ENCODE data around the gene FOXP1.

The FOXP1 gene

DNA sequence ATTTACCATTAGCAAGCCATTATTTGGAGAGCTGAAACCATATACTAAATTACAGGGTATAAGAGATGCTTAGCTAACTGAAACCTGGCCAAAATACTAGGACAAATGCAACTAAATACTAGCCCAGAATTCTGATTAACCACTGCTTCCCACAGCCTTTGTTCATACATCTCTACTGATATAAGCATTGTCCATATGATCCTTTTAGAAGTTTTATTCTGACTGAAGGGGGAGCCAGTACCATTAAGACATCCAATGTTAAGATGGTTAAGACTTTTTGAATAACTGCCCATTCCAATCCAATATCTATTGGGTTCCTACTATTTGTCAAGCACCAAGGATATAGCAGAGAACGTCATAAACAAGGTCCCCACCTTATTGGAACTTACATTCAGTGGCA lies 421.3 kb downstream of the FOXP1 start:
- TF ChIP-seq REST (IDR thresholded peaks at IDR 0.05; ENCODE audit: insufficient read depth in 1 of 2, low read depth in 2 of 2, low read length in 2 of 2) (no peak), TAF1 (IDR thresholded peaks at IDR 0.05; ENCODE audit: borderline replicate concordance, insufficient read depth, low read length) (no peak), SIN3A (IDR thresholded peaks at IDR 0.05; ENCODE audit: borderline replicate concordance, insufficient read depth, low read length) (no peak), POLR2AphosphoS5 (IDR thresholded peaks at IDR 0.05; ENCODE audit: low read depth, low read length) (no peak), FOXP2 (optimal IDR thresholded peaks at IDR 0.05; ENCODE audit: borderline replicate concordance, extremely low read depth, extremely low read length, insufficient read depth) (no peak)

GRCh38 chr3:71160785-71161546 lies 422.6 kb downstream of the FOXP1 start:
- TF ChIP-seq POLR2AphosphoS5 (IDR thresholded peaks at IDR 0.05; ENCODE audit: low read depth, low read length) (no peak), TAF1 (IDR thresholded peaks at IDR 0.05; ENCODE audit: borderline replicate concordance, insufficient read depth, low read length) (no peak), SIN3A (IDR thresholded peaks at IDR 0.05; ENCODE audit: borderline replicate concordance, insufficient read depth, low read length) (no peak), REST (IDR thresholded peaks at IDR 0.05; ENCODE audit: insufficient read depth in 1 of 2, low read depth in 2 of 2, low read length in 2 of 2) (no peak), FOXP2 (optimal IDR thresholded peaks at IDR 0.05; ENCODE audit: borderline replicate concordance, extremely low read depth, extremely low read length, insufficient read depth) (no peak)

DNA sequence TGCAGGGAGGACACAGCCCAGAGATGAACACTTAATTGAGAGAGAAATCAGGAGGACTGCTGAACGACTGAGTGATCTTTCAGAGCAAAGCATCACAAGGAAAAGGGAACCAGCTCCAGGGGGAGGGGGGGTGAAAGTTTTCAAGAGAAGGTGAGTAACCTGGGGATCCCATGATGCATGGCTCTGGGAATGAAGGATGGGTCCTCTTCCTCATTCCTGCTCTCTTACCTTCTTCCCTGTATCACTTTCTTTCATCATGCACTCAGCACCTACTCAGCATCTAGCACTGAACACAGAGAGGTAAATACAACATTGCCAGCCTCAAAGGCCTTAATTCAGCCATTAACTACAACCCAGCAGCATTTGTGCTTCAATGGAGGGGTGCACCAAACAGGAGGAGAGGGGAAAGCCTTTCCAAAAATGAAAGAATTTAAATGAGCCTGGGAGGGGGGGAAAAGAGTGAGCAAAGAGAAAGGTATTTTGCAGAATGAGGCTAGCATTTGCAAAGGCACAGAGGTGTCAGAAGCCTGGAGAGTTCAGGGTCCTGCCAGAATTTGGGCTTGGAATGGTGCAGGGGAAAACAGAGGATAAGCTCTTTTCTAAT lies 427.4 kb downstream of the FOXP1 start:
- TF ChIP-seq TAF1 (IDR thresholded peaks at IDR 0.05; ENCODE audit: borderline replicate concordance, insufficient read depth, low read length) (no peak), REST (IDR thresholded peaks at IDR 0.05; ENCODE audit: insufficient read depth in 1 of 2, low read depth in 2 of 2, low read length in 2 of 2) (no peak), POLR2AphosphoS5 (IDR thresholded peaks at IDR 0.05; ENCODE audit: low read depth, low read length) (no peak), SIN3A (IDR thresholded peaks at IDR 0.05; ENCODE audit: borderline replicate concordance, insufficient read depth, low read length) (no peak), FOXP2 (optimal IDR thresholded peaks at IDR 0.05; ENCODE audit: borderline replicate concordance, extremely low read depth, extremely low read length, insufficient read depth) (no peak)

GRCh38 chr3:71154846-71155245 lies 428.7 kb downstream of the FOXP1 start:
- TF ChIP-seq REST (IDR thresholded peaks at IDR 0.05; ENCODE audit: insufficient read depth in 1 of 2, low read depth in 2 of 2, low read length in 2 of 2) (no peak), FOXP2 (optimal IDR thresholded peaks at IDR 0.05; ENCODE audit: borderline replicate concordance, extremely low read depth, extremely low read length, insufficient read depth) (no peak), TAF1 (IDR thresholded peaks at IDR 0.05; ENCODE audit: borderline replicate concordance, insufficient read depth, low read length) (no peak), POLR2AphosphoS5 (IDR thresholded peaks at IDR 0.05; ENCODE audit: low read depth, low read length) (no peak)
